H9 (cell line): Measurements from ENCODE around the gene DCPS. TPM values are rescaled to one million over a fixed set of nuclear protein-coding genes. Genes with fewer than 3 reads are reported as not detected.
A peak's percentile ranks its signal among the peaks of the same experiment; 100 is the strongest.

ENCODE experiments used
- DNase-seq: peaks from one replicate; pipeline ENCODE4 v3.0.0-alpha.2; 2017
- H2AFZ ChIP-seq: one replicate; pipeline ENCODE4 v1.6.1; 2013; ENCODE audit warnings: mild to moderate bottlenecking, low read length, control low read depth, moderate library complexity
- H2AK5ac ChIP-seq: 2 replicates; pipeline ENCODE4 v1.6.1; 2013; ENCODE audit warnings: low read length, control low read depth, mixed read lengths; ENCODE audit not compliant: insufficient read length
- H2BK120ac ChIP-seq: one replicate; pipeline ENCODE4 v1.6.1; 2013; ENCODE audit warnings: low read depth, mild to moderate bottlenecking, low read length, control low read depth, inconsistent platforms; ENCODE audit not compliant: poor library complexity, severe bottlenecking
- H2BK12ac ChIP-seq: 2 replicates; pipeline ENCODE4 v1.6.1; 2013; ENCODE audit warnings: low read length, control low read depth, mixed read lengths, low read depth; ENCODE audit not compliant: insufficient read length
- H2BK15ac ChIP-seq: 2 replicates; pipeline ENCODE4 v1.6.1; 2013; ENCODE audit warnings: low read depth, low read length, control low read depth
- H2BK20ac ChIP-seq: one replicate; pipeline ENCODE4 v1.6.1; 2013; ENCODE audit warnings: low read depth, mild to moderate bottlenecking, low read length, control low read depth, inconsistent platforms; ENCODE audit not compliant: poor library complexity, severe bottlenecking
- H2BK5ac ChIP-seq: 2 replicates; pipeline ENCODE4 v1.6.1; 2013; ENCODE audit warnings: low read length, control low read depth, mixed read lengths; ENCODE audit not compliant: insufficient read length
- H3K14ac ChIP-seq: 2 replicates; pipeline ENCODE4 v1.6.1; 2013; ENCODE audit warnings: low read length, control low read depth; ENCODE audit not compliant: insufficient read depth
- H3K18ac ChIP-seq: 2 replicates; pipeline ENCODE4 v1.6.1; 2013; ENCODE audit warnings: low read depth, mild to moderate bottlenecking, mixed read lengths, low read length, control low read depth; ENCODE audit not compliant: insufficient read length
- H3K23ac ChIP-seq: 2 replicates; pipeline ENCODE4 v1.6.1; 2013; ENCODE audit warnings: low read length, control low read depth, mixed read lengths, low read depth; ENCODE audit not compliant: insufficient read length
- H3K23me2 ChIP-seq: 2 replicates; pipeline ENCODE4 v1.6.1; 2013; ENCODE audit warnings: low read depth, mild to moderate bottlenecking, mixed read lengths, low read length, control low read depth; ENCODE audit not compliant: insufficient read length, poor library complexity, severe bottlenecking
- H3K27ac ChIP-seq: 2 replicates; pipeline ENCODE4 v1.5.1; 2013; ENCODE audit warnings: low read length, control low read depth, mixed read lengths, low read depth; ENCODE audit not compliant: insufficient read length
- H3K27me3 ChIP-seq: 2 replicates; pipeline ENCODE4 v1.6.1; 2013; ENCODE audit warnings: low read length, control low read depth, inconsistent platforms; ENCODE audit not compliant: insufficient read depth
- H3K4ac ChIP-seq: 2 replicates; pipeline ENCODE4 v1.6.1; 2013; ENCODE audit warnings: low read depth, mild to moderate bottlenecking, control low read depth, inconsistent platforms, low read length, moderate library complexity
- H3K4me1 ChIP-seq: 2 replicates; pipeline ENCODE4 v1.6.1; 2013; ENCODE audit warnings: low read length, control low read depth, inconsistent platforms; ENCODE audit not compliant: insufficient read depth
- H3K4me2 ChIP-seq: 2 replicates; pipeline ENCODE4 v1.6.1; 2013; ENCODE audit warnings: low read length, control low read depth, mixed read lengths; ENCODE audit not compliant: insufficient read length, insufficient read depth
- H3K56ac ChIP-seq: 2 replicates; pipeline ENCODE4 v1.6.1; 2013; ENCODE audit warnings: low read depth, mild to moderate bottlenecking, mixed read lengths, low read length, control low read depth; ENCODE audit not compliant: insufficient read length
- H3K79me1 ChIP-seq: 2 replicates; pipeline ENCODE4 v1.6.1; 2013; ENCODE audit warnings: low read depth, mild to moderate bottlenecking, moderate library complexity, low read length, control low read depth, inconsistent platforms; ENCODE audit not compliant: insufficient read depth, poor library complexity, severe bottlenecking
- H3K79me2 ChIP-seq: 2 replicates; pipeline ENCODE4 v1.6.1; 2013; ENCODE audit warnings: low read length, control low read depth, inconsistent platforms; ENCODE audit not compliant: insufficient read depth
- H3K9ac ChIP-seq: 2 replicates; pipeline ENCODE4 v1.6.1; 2013; ENCODE audit warnings: low read length, control low read depth, mixed read lengths; ENCODE audit not compliant: insufficient read length; ENCODE audit errors: extremely low read depth
- H3K9me3 ChIP-seq: one replicate; pipeline ENCODE4 v1.6.1; 2013; ENCODE audit warnings: low read depth, low read length, inconsistent platforms; ENCODE audit not compliant: control insufficient read depth
- H3T11ph ChIP-seq: one replicate; pipeline ENCODE4 v1.6.1; 2013; ENCODE audit warnings: mild to moderate bottlenecking, low read length, control low read depth, inconsistent platforms
- H4K20me1 ChIP-seq: one replicate; pipeline ENCODE4 v1.6.1; 2013; ENCODE audit not compliant: control insufficient read depth, insufficient read length, insufficient read depth
- H4K5ac ChIP-seq: 2 replicates; pipeline ENCODE4 v1.6.1; 2013; ENCODE audit warnings: low read depth, mild to moderate bottlenecking, mixed read lengths, low read length, control low read depth; ENCODE audit not compliant: insufficient read length
- H4K8ac ChIP-seq: replicated peaks from 2 replicates; pipeline ENCODE4 v1.6.1; 2013; ENCODE audit warnings: low read length, control low read depth, mixed read lengths, low read depth; ENCODE audit not compliant: insufficient read length
- H4K91ac ChIP-seq: 2 replicates; pipeline ENCODE4 v1.6.1; 2013; ENCODE audit warnings: low read depth, mild to moderate bottlenecking, moderate library complexity, mixed read lengths, low read length, control low read depth; ENCODE audit not compliant: insufficient read length
- H3K27ac Mint-ChIP-seq, 3 experiments: 2 replicates in 2 of 3; 3 replicates in 1 of 3; pipeline ENCODE4 v1.8.0; 2020 to 2021; ENCODE audit warnings: mixed read lengths in 3 of 3, mild to moderate bottlenecking in 1 of 3, moderate library complexity in 1 of 3
- H3K27me3 Mint-ChIP-seq: 2 replicates; pipeline ENCODE4 v1.8.0; 2021; ENCODE audit warnings: low read depth, mild to moderate bottlenecking, moderate library complexity, mixed read lengths
- H3K36me3 Mint-ChIP-seq, 3 experiments: 2 replicates in 2 of 3; 3 replicates in 1 of 3; pipeline ENCODE4 v1.8.0; 2020 to 2021; ENCODE audit warnings: low read depth in 3 of 3, mixed read lengths in 3 of 3; ENCODE audit not compliant: insufficient read depth in 1 of 3
- H3K4me1 Mint-ChIP-seq, 2 experiments: 2 replicates each; pipeline ENCODE4 v1.8.0; 2020; ENCODE audit warnings: mixed read lengths in 2 of 2
- H3K4me3 Mint-ChIP-seq, 2 experiments: 2 replicates in 1 of 2; 3 replicates in 1 of 2; pipeline ENCODE4 v1.8.0; 2020 to 2021; ENCODE audit warnings: mild to moderate bottlenecking in 2 of 2, mixed read lengths in 2 of 2, moderate library complexity in 1 of 2
- H3K9me3 Mint-ChIP-seq, 2 experiments: 2 replicates in 1 of 2; 3 replicates in 1 of 2; pipeline ENCODE4 v1.8.0; 2020; ENCODE audit warnings: mild to moderate bottlenecking in 2 of 2, mixed read lengths in 2 of 2, moderate library complexity in 1 of 2
- WGBS: extraction: QIAGEN DNeasy Blood & Tissue Kit; methylation state at CpG from one replicate; pipeline ENCODE4 v1.1.7; 2013; ENCODE audit warnings: missing lambda C conversion rate, low lambda C conversion rate, mixed read lengths; ENCODE audit not compliant: insufficient read length; ENCODE audit errors: extremely low coverage; 5-methylcytosine and 5-hydroxymethylcytosine counted together
- total RNA-seq: library from RNA; stranded (reverse); gene quantifications from 2 replicates; pipeline ENCODE4 v1.2.1, GENCODE V29; 2021
- TF ChIP-seq, protein P1 (sequence below): fragments of 200-600 bp; sonication (generic); conservative IDR thresholded peaks from 3 replicates; pipeline ENCODE4 v1.8.0; 2021; ENCODE audit warnings: antibody characterized with exemption, mild to moderate bottlenecking

Gene DCPS
- total RNA-seq, 1 experiment from 2014 or later, result 27.7 TPM

DNA sequence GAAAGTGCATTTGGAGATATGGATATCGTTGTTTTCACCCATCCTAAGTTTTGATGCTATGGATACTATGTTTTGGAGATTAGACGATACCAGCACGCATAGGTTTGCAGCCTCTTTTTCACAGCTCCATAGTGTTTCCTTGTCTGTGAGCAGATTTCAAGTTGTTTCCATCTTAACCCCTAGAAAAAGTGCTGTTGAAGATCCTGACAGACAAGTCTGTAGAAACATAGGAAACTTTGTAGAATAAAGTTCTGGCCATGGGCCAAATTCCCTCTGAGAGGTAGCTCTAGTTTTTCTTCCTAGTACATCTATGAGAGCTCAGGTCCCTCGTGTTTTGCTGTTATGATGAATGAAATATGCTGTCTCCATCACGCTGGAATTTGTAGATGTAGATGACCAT lies 84.0 kb downstream of the DCPS start:
- no peak overlapping the region for H4K91ac ChIP-seq
- H2BK20ac ChIP-seq, result no peak overlapping the region
- no peaks in the 10 kb centered on the region for H3K27me3 ChIP-seq
- no peak overlapping the region for H3K4ac ChIP-seq
- H3K23me2 ChIP-seq, result no peaks in the 10 kb centered on the region
- Mint-ChIP-seq H3K36me3 (no peaks in the 10 kb centered on the region), H3K9me3 (no peaks in the 10 kb centered on the region), H3K27ac (peak overlapping the region in 1 of 3 experiments; percentile 35; a peak in 1 of 7 replicates), H3K4me1 (peaks cover 22 to 25% of the 10 kb centered on the region in 2 experiments), H3K4me3 (no peak overlapping the region), H3K27me3 (no peaks in the 10 kb centered on the region)
- peaks cover 2% of the 10 kb centered on the region; the same call in 1 of the 2 replicates for H3K4me1 ChIP-seq
- H3K9ac ChIP-seq, result no peak overlapping the region
- H3K4me2 ChIP-seq, result no peak overlapping the region
- no peak overlapping the region for H4K5ac ChIP-seq
- no CpG with 5 or more reads among the region's 5 CpGs for WGBS
- no peaks in the 10 kb centered on the region for H3K9me3 ChIP-seq
- H3K27ac ChIP-seq, result no peak overlapping the region
- H4K20me1 ChIP-seq, result no peaks in the 10 kb centered on the region
- no peak overlapping the region for H2AK5ac ChIP-seq
- no peak overlapping the region for H2BK5ac ChIP-seq
- no peak overlapping the region for H3K56ac ChIP-seq
- no peak overlapping the region for H2AFZ ChIP-seq
- H3K14ac ChIP-seq, result no peak overlapping the region
- H3K79me2 ChIP-seq, result no peaks in the 10 kb centered on the region; the same call in 1 of the 2 replicates
- H2BK15ac ChIP-seq, result no peak overlapping the region
- no peak overlapping the region for H3K23ac ChIP-seq
- no peak for DNase-seq
- H3K79me1 ChIP-seq, result no peaks in the 10 kb centered on the region
- H2BK12ac ChIP-seq, result no peak overlapping the region
- no peak overlapping the region for H3K18ac ChIP-seq
- no peak overlapping the region for H2BK120ac ChIP-seq
- H3T11ph ChIP-seq, result no peak overlapping the region
- TF ChIP-seq, protein P1, sequence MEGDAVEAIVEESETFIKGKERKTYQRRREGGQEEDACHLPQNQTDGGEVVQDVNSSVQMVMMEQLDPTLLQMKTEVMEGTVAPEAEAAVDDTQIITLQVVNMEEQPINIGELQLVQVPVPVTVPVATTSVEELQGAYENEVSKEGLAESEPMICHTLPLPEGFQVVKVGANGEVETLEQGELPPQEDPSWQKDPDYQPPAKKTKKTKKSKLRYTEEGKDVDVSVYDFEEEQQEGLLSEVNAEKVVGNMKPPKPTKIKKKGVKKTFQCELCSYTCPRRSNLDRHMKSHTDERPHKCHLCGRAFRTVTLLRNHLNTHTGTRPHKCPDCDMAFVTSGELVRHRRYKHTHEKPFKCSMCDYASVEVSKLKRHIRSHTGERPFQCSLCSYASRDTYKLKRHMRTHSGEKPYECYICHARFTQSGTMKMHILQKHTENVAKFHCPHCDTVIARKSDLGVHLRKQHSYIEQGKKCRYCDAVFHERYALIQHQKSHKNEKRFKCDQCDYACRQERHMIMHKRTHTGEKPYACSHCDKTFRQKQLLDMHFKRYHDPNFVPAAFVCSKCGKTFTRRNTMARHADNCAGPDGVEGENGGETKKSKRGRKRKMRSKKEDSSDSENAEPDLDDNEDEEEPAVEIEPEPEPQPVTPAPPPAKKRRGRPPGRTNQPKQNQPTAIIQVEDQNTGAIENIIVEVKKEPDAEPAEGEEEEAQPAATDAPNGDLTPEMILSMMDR, result no peak
- no peak overlapping the region for H4K8ac ChIP-seq
